ENCODE results near the gene CELA3A.
"Not testable (repeated sequence)": the region's sequence is repeated elsewhere in the genome, so short reads cannot be mapped to it uniquely, and the experiment has no call there.

Gene CELA3A

DNA sequence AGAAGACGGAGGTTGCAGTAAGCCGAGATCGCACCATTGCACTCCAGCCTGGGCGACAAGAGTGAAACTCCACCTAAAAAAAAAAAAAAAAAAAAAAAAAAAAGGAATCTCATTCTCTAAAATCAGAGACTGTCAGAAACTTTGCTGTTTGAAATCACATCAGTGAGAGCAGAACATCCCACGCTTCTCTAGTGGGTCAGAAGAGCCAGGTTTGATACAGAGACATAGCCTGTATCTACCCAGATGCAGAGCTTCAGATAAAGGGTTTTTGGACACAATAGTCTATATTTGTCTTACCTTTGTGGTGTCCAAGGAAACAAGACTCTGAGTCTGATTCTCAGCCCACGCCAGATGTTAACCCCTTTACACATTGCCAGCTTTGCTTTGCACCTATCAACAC is 19.6 kb downstream of the CELA3A start:
- no peak for DNase-seq

DNA sequence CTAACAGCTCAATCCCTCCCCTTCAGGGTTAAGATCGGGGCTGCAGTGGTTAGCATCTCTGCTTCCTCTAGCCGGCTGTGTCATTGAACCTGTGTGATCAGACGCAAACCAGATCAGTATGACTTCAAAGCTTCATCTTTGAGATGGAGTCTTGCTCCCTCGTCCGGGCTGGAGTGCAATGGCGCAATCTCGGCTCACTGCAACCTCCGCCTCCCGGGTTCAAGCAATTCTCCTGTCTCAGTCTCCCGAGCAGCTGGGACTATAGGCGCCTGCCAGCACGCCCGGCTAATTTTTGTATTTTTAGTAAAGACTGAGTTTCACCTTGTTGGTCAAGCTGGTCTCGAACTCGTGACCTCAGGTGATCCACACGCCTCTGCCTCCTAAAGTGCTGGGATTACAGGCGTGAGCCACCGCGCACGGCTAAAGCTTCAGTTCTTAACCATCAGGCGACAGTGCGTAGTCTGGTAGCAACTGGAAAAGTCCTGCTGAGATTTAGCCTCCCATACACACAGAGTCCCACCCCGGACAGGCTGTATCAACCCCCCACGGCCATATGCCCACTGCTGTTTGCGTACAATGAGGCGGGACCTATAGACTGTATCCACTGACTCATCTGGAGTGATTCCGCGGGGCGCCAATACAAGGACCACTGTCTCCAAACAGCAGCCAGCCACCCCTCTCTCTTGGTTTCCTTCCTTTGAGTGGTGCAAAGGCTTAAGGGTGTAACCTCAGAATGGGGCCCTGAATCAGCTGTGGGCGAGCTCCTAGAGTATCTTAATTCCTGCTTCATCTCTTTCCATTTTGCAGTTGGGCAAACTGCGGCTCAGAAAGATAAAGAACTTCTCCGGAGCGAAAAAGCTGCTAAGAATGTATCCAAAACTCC is 23.3 kb downstream of the CELA3A start:
- peak; percentile 69 for DNase-seq

DNA sequence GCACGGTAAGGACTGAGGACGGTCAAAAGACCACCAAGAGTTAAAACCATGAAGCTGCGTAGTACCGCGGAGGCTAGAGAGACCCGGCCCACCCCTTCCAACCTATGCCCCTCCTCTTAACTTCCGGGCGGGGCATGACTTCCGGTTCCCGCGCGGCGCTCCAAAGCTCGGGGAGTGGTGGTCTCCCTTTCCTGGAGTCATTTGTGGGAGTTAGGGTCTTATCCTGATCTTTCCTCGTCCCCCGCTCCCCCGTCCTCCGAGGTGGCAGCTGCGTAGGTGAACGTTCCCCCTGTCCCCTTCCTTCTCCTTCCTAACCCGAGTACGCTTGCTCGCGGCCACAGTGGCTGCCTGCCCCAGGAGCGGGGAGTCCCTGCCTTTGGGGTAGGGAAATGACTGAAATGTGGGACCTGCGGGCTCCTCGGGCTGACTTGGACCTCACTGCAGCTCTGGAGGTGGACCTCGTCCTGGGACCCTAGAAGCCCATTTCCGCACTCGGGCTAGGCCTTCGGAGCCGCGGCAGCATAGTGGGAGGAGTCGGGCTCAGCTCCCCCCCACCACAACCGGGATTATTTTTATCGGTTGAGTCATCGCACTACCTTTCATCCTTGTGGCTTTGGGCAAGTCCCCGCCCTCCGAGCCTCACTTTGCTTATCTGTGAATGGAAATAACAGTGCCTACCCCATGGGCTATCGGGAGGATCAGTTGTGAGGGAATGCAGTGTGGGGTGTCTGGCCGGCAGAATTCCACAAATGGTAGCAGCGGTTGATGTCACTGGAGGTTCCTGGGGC is 24.1 kb downstream of the CELA3A start:
- peak; percentile 88 for DNase-seq

DNA sequence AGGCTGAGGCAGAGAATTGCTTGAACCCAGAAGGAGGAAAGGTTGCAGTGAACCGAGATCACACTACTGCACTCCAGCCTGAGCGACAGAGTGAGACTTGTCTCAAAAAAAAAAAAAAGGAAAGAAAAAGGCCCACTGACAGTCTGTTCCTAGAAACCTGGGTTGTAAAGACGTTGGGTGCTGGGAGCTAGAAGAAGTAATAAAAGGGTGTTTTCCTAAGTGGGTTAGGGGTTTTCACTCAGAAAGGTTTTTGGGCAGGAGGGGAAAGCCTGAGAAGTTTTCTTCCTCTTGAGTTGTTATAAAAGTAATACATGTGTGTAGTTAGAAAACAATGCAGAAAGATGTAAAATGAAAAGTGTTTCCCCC is 25.4 kb downstream of the CELA3A start:
- no peak for DNase-seq

DNA sequence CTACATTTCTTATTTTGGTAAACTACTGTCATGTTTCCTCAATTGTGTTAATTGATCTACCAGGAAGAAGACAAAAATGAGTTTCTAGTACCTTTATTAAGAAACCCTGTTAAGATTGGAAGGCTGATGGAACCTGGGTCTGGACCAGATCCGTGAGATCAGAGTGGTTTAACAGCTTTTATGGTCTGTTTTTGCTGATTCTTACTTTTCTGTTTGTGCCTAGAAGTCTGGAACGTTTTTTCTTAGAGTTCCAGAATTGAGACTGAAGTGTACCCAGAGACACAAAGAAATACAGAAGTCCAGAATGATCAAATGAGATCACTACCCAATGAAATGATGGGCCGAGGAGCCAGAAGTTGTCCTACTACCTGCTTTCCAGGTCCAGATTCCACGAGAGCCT is 28.6 kb downstream of the CELA3A start:
- DNase-seq: no peak

DNA sequence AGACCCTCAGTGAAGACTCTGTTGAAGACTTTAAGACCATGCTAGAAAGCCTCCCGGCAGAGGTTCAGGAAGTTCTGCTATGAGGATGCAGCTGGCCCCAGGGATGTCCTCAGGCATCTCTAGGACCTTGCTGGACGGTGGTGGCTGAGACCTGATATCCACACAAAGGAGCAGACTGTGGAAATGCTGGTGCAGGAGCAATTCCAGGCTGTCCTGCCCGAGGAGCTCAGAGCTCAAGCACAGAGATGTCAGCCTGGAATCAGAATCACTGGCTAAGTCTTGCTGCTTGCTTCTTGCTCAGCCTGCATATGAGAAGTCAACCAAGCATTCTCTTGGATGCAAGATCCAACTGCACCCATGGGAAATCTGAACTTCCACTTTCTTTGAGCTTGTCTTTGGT is 29.0 kb downstream of the CELA3A start:
- no peak for DNase-seq

DNA sequence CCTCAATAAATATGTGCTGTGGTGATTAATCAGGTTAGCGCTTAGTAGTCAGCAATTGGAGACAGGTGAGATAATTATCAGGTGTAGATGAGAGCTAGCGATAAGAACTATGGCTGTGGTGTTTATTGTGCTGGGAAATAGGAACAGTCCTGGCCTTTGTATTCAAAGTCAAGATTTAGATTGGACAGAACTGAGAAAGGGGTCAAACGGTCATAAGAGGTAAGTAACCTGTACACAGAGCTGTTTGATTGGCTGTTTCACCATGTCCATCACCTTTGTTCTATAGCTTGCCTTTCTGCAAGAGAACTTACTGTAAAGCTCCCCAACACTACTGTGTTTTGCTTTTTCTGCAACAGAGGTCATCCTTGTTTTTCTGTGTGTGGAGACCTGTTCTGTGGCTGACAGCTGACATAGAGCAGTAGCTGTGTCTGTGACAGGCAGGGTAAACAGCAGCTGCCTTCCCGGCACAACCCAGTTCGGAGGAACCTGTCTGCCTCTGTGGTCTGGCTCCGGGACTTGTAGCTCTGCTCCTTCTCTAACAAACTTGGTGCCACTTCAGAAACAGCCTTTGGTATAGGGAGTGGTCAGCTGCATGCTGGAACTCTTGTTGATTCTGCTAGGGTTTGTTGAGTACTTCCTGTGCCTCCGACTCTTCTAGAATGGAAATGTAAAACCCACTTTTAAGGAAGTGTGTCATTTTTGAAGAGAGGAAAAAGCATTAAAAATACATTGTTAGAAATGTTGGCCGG is 29.9 kb downstream of the CELA3A start:
- no peak for DNase-seq

DNA sequence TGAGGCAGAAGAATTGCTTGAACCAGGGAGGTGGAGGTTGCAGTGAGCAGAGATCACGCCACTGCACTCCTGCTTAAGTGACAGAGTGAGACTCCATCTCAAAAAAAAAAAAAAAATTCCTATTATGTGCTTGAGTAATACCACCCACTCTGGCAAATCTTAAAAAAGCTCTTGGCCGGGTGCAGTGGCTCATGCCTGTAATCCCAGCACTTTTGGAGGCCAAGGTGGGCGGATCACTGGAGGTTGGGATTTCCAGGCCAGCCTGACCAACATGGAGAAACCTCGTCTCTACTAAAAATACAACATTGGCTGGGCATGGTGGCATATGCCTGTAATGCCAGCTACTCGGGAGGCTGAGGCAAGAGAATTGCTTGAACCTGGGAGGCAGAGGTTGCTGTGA is 33.4 kb downstream of the CELA3A start:
- DNase-seq: not testable (repeated sequence)

DNA sequence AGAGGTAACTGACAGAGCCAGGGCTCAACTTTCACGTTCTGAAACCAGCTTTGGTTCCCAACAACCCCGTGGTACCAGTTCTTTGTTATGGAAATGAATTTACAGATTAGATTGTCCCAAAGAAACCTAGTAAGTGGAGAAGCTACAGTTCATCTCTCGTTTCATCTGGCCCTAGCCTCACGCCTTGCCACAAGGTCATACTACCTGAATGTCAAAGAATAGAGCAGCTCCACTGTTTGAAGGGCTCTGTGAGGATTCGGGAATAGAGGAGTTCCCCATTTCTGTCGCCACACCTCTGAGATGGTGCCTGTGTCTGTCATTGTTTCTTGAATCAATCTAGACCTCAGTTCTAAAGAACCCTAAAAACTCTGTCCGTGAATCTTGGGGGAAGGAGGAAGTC is 36.1 kb downstream of the CELA3A start:
- DNase-seq: no peak

DNA sequence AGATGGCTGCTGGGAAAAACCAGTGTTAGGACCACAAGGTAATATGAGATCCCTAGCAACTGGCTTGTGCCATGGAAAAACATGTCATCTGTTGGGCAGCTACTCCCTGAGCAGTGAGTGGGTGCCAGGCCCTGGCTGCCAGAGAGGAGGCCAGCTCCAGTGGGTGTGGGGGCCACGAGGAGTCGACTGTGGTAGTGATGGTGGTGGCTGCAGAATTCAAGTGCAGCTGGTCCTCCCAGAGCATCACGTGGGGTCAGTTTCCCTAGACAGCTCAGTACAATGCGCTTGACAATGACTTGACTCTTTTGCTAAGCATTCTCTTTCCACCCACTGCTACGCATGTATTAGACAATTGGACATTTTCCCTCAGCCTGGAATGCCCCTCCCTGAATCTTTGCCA is 36.6 kb downstream of the CELA3A start:
- DNase-seq: no peak

DNA sequence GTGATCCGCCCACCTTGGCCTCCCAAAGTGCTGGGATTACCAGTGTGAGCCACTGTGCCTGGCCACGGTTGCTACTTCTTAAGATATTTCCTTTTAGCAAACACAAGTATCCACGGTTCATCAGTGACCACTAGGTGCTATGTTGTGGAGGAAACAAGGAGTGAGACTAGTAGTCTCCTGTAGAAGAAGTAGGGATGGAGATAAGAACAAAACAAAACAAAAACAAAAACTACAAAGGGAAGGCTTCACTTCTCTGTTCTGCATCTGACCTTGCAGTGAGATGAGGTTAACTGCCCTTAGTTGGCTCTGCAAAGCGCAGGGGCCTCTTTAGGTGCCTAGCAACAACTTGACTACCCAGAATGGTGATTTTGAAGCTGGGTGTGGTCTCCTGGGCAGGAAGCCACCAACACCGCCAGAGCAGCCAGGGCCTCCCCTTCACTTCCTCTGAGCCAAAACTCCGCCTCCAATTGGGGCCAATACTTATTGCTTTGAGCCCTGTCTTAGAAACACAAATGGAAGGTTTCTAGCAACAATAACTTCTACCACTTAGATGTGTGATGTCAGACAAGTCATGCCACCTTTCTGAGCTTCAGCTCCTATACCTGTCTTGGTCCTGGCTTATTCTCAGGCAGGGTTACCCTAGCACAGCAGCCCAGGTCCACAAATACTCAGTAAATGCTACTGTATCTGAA is 38.3 kb downstream of the CELA3A start:
- DNase-seq: peak; percentile 85

DNA sequence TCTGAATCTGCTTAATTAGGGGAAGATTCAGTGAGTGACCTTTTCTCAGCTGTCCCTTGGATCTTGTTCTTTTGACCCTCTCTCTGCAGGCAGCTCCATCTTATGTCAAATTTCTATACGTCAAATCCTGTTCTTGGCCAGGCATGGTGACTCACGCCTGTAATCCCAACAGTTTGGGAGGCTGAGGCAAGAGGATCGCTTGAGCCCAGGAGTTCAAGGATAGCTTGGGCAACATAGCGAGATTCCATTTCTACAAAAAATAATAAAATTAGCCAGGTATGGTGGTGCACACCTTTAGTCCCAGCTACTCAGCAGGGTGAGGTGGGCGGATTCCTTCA is 38.8 kb downstream of the CELA3A start:
- DNase-seq: no peak

DNA sequence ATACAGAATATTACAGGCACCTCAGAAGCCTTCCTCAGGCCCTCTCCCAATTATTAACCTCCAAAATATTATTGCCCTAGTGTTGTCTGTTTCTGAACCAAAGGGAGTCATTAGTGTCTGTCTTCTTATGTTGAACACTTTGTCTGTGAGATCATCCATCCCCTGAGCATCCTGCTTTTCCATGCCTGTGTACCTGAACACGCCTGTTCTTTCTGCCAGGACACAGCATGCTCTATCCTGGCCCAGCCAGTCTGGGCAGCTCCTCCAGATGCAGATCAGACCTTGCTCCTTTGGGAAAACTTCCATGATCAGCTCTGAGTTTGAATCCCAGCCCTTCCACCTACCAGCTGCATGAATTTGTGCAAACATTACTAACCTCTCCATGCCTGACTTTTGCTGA is 40.0 kb downstream of the CELA3A start:
- DNase-seq: no peak

DNA sequence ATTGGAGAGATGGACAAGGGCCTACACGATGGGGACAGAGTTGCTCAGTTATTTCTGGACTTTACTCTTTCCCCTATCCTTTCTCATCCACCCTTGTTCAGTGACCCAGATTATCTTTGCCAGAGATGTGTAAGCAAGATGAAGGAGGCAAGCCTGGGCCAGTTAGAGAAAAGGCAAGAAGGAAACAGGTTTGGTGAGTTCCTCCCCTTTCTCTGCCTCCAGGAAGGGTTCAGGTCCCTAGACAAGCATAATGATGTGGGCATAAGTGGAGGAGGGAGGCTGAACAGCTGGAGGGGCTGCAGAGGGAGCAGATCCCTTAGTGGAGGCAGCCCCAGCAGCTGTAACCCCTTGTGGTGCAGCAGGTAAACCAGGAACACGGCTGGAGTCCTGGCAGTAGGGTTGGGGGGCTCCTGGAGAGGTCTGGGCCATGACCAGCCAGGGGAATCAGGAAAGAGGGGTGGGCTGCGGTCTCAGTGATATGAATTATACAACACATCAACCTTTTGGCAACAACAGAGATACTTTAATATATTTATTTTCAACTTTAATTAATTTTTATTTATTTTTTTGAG is 41.8 kb downstream of the CELA3A start:
- no peak for DNase-seq

DNA sequence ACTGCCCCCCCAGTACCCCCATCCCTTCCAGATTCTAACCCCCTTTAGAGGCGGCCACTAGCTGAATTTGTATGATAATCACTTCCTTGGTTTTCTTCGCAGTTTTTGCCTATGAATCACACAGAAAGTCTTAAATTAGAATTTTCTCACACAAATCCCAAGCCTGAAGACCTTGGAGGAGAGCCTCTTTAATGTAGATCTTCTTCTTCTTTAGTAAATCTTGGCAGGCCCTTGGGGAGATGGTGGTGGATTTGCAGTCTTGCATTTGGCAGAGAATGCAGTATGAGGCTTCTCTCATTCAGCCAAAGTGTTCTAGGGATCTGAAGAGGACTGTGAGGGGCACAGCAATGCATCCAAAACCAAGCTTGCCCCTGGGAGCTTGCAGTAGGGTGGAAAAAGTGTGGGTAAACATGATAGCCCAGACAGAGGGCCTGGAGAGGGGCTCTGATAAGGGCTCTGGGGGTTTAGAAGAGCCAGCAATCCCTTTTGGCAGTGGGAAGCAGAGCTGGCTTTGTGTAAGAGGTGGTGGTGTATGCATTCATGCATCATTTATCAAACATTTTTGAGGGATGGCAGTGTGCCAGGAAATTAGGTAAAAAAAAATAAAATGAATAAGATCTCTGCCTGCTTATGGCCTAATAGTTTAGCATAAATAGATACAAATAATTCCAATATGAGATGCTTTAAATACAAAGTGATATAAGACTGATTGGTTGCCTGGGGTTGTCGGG is 43.4 kb downstream of the CELA3A start:
- no peak for DNase-seq

DNA sequence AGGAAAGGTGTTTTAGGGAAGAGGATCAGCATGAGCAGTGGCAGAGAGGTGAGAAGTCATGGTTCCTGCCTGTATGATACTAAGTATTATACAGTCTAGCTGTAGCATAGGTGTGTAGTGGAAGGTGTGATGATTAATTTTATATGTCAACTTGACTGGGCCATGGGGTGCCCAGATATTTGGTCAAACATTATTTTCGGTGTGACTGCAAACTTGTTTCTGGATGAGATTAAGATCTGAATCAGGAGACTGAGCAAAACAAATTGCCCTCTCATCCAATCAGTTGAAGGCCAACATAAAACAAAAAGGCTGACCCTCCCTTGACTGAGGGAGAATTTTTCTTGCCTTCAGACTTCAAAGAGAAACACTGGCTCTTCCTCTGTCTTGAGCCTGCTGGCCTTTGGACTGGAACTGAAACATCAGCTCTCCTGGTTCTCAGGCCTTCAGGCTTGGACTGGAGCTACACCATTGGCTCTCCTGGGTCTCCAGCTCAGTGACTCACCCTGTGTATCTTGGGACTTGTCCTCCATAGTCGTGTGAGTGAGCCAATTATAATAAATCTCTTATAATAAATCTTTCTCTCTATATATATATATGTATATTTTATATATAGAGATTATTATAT is 44.3 kb downstream of the CELA3A start:
- no peak for DNase-seq

DNA sequence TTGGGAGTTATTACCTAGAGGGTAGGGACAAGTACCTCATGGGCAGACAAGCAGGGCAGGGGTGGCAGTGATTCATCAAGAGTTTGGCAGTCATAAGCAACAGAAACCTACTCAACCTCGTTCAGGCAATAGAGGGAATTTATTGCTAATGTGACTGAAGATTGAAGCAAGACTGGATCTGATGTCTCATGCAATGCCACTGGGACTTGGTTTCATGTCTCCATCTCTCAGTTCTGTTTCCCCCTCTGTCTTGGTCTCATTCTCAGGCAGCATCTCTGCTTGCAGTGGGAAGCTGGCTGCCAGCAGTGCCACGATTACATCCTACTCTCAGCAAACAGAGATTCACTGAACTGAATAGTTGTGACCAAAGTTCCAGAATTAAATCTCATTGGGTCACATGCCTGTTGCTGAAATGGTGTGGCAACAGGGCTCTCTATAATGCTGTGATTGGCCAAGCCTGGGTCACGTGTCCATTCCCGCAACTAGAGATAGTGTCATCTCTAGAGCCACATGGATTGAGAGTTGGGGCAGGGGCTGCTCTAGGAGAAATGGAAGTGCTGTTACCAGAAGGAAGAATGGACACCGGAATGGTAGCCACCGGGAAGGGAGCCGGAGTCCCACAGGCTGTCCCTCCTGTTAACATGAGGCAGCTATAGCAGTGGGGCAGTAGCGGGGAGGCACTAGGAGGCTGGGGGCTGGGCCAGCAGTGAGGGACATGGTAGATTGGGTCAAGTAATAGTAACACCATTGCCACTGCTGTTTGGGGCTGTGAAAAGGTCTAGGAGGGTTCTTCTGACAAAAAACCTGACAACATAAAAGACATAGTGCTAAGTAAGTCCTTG is 47.1 kb downstream of the CELA3A start:
- DNase-seq: no peak

DNA sequence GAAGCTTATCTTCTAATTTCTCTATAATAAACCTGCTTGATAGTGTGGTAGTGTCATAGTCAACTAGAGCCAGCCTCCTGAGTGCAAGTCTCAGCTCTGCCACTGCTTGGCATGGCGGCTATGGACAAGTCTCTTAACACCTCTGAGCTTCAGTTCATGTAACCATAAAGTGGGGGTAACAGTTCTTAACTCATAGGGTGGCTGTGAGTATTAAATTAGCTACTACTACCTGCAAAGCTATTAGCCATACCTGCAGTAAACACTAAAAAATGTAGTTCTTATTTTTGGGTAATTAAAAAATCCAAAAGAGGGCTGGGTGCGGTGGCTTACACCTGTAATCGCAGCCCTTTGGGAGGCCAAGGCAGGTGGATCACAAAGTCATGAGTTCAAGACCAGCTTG is 48.9 kb downstream of the CELA3A start:
- DNase-seq: no peak

DNA sequence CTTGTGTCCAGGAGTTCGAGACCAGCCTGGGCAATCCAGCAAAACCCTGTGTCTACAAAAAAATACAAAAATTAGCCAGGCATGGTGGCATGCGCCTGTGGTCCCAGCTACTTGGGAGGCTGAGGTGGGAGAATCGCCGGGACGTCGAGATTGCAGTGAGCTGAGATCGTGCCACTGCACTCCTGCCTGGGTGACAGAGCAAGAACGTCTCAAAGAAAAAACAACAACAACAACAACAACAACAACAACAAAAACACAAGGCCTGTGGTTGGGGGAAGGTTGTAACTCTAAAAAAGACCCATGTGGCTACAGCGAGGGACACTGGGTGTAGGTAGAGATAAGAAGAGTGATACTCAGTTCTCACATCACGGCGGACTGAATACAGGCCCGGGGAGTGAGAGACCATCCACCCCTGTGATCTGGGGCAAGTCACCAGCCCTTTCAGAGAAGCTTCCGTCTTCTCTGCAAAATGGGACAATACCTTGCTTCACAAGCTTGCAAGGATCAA is 50.2 kb downstream of the CELA3A start:
- DNase-seq: no peak

Data from activated effector memory CD4-positive, alpha-beta T cell treated with Interleukin-2 at 50 U/mL for 16 hours (primary cell).